HG02798 (cell line): ENCODE results near the gene FABP3.

Source experiments
- ATAC-seq: cut with Tn5 transposase; IDR thresholded peaks from one replicate; pipeline ENCODE4 v1.9.1; 2021; ENCODE audit warnings: mild to moderate bottlenecking; ENCODE audit not compliant: unreplicated experiment, poor library complexity

Gene FABP3

GRCh38 chr1:31374511-31375196 lies 1.8 kb upstream of the FABP3 start:
- no peak for ATAC-seq

DNA sequence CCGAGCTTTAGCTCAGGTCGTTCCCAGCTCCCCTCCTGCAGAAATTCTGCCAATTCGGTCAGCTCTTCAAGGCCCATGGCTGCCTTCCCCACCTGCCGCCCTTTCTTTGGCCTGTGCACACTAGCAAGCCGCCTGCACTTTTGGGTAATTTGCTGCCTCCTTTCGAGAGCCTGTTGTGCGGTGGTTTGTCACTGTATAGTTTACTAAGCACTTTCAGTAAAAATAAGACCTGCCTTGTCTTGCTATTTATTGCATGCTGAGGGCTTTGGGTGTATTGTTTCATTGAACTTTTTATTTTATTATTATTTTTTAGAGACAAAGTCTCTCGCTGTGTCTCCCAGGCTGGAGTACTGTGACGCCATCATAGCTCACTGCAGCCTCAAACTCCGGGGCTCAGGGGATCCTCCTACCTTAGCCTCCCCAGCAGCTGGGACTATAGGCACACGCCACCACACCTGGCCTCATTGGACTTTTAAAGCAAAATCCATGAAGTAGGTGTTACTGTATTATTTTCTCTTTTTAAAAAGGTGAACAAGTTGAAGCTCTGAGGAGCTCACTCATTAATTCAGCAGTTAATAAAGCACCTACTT lies 1.1 kb upstream of the FABP3 start:
- no peak for ATAC-seq

DNA sequence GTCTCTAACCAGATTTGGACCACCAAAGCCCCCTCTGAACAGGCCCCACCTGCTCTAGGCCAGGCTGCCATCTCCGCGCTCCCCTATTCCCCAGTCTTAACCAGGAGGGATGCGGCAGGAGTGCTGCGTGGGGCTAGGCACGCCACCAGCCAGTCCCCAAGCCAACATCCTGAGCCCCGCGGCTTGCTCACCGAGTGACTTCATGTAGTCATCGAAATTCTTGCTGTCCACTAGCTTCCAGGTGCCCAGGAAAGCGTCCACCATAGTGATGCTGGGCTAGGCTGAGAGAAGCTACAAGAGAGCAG lies 173 bp downstream of the FABP3 start:
- no peak for ATAC-seq

DNA sequence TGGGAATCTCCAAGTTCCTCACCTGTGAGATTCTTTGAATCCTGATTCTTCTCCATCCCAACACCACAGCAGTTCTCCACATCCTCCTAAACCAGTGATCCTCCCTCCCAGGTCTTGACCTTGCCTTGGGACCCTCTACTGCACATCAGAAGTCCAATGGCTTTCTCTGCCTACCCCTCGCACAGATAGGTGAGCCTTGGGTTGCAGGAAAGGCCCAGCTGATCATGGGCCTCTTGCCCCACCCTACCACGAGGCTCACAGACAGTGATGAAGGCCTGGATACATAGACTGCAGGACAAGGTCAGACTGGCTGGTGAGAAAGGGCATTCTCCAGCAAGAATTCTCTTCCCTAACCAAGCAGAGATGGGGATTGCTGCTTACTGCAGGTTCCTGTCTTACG lies 825 bp downstream of the FABP3 start:
- no peak for ATAC-seq

GRCh38 chr1:31371121-31371959 lies 1.5 kb downstream of the FABP3 start:
- no peak for ATAC-seq

GRCh38 chr1:31370565-31370964 lies 2.3 kb downstream of the FABP3 start:
- no peak for ATAC-seq

- ATAC-seq = no peak
Observed at GRCh38 chr1:31370021-31370420, 2.9 kb downstream of the FABP3 start.

- no peak for ATAC-seq
Observed at GRCh38 chr1:31368611-31369107, 4.2 kb downstream of the FABP3 start.

DNA sequence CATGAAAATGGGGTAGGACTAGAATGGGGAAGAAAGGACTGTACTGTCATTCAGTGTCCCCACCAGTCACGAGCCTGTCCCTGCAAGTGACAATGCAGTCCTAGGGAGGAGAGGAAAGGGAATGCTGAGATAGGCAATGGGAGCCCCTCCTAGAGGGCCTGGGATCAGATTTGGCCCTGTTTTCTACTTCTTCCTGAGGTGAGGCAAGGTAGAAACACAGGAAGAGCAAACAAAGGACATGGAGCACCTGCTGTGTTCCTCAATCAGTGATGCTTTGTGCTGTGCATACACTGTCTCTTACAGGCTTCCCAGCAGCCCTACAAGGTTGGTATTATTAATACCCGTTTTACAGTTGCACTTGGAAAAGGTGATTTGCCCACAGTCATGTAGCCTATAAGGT lies 6.1 kb downstream of the FABP3 start:
- ATAC-seq = no peak

DNA sequence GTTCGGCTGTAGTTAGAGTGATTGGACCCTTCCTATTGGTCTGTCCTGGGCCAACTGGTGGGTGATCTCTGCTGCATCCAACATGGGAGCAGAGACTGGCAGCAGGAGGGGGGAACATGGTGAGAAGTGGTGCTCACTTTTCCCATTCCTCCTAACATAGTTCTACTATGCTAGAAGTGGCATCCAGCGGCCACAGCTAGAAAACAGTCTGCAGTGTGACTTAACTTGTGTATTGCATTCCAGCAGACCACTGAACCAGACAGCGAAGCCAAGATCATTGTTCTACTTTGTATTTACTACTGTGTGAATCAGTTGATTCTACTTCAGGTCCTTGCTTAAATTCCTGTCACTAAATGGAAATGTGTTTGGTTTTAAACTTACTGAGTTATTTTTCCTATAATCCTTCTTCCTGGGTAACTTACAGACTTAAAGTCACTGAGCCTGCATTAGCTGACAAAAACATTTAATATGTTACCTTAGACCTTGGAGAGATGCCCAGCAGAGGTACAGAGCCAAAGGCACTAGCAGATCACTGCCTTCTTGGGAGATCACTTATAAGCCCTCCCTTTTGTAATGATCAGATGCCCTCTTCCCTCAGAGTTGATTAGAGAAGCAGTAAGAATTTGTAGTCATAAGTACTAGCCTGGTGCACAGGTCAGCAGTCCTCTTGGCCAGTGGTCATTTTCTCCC lies 8.2 kb downstream of the FABP3 start:
- no peak for ATAC-seq

DNA sequence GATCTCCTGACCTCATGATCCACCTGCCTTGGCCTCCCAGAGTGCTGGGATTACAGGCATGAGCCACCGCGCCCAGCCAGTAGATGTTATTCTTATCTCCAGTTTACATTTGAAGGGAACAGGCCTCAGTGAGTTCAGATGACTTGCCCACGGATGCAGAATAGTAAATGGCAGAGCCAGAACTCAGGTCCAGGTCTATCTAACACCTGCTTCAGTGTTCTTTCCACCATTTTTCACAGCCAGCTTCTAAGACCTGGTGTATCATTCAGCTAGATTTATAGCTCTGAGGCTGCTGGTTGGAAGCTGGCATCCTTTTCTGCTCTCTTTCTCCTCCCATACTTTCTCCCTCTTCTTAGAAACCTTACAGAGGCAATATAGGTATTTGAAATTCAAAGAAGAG lies 10.8 kb downstream of the FABP3 start:
- ATAC-seq = no peak

DNA sequence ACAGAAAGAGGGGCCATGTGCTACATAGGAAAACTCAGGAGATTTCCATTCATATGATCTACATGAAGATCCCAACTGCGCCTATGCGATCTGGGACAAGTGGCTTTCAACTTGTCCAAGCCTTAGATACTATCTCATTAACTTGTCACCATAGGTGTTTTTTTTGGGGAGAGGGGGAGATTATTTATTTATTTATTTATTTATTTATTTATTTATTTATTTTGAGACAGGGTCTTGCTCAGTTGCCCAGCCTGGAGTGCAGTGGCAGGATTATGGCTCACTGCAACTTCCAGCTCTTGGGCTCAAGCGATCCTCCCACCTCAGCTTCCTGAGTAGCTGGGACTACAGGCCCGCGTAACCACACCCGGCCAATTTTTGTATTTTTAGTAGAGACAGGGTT lies 11.3 kb downstream of the FABP3 start:
- no peak for ATAC-seq

- ATAC-seq = no peak
Observed at GRCh38 chr1:31356427-31356826, 16.4 kb downstream of the FABP3 start.

- ATAC-seq = no peak
Observed at GRCh38 chr1:31354283-31354682, 18.6 kb downstream of the FABP3 start.

DNA sequence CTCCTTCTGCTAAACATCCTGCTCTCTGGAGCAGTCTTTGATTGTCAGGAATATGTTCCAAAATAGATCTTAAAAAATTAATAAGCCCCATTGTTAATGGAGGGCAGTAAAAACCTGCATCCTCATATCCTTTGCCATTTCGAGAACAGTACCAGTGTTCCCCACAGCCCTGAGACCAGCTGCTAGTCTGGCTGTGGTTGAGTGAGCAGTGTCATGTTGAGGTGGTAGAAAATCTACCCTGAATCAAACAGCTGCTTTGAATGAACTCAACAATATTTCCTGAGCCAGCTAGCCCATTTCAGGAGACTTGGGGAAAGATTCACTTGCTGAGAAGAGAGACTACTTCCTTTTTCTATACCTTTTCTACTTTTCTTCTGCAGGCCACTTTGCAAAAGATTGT lies 24.4 kb downstream of the FABP3 start:
- no peak for ATAC-seq

- no peak for ATAC-seq
Observed at GRCh38 chr1:31346785-31347184, 26.1 kb downstream of the FABP3 start.

DNA sequence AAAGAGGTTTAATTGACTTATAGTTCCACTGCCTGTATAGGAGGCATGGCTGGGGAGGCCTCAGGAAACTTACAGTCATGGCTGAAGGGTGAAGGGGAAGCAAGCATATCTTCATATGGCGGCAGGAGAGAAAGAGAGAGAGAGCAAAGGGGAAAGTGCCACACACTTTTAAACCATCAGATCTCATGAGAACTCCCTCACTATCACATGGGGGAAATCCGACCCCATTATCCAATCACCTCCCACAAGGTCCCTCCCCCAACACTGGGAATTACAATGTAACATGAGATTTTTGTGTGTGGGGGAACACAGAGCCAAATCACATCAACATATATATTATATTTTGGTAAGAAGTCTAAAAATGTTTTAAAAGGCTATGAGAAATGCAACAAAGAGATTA lies 27.2 kb downstream of the FABP3 start:
- no peak for ATAC-seq

DNA sequence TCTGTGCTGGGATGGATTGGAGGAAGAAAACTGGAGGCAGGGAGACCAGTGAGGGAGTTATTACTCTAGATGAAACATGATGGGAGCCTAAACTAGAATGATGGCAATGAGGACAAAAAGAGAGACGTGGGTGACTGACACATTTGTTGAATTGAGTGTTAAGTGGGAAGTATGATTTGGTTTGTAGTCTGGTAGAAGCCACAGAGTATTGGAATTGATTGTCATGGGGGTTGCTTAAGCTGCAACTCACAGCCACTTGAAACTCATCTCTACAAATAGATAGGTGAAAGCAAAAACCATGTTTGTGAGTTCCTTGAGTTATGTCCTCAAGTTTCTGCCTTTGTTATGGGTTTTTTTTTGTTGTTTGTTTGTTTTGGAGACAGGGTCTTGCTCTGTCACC lies 28.4 kb downstream of the FABP3 start:
- ATAC-seq = no peak

DNA sequence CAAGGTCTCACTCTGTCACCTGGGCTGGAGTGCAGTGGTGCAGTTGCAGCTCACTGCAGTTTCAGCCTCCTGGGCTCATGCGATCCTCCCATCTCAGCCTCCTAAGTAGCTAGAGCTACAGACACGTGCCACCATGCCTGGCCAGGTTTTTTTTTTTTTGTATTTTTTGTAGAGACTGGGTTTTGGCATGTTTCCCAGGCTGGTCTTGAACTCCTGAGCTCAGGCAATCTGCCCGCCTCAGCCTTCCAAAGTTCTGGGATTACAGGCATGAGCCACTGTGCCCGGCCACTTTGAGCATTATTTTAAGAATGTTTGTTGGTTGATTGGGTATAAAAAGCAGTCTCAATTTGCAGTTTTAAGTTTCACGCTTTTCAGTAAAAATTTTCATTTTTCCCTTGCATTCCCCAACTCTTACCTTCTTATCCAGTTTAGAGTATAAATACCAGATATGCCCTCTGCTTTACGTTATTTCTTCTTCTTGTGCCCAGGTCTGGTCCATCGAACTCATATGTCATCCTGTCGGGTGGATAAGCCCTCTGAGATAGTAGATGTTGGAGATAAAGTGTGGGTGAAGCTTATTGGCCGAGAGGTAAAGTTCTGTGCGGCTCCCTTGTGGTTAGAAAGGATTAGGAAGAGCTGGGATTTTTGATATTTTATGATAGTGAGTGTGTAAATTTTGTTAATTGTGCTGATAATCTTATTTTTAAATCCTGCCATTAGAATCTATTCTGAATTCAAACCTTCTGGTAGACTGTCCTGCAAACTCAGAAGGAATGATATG lies 36.0 kb downstream of the FABP3 start:
- ATAC-seq = no peak

DNA sequence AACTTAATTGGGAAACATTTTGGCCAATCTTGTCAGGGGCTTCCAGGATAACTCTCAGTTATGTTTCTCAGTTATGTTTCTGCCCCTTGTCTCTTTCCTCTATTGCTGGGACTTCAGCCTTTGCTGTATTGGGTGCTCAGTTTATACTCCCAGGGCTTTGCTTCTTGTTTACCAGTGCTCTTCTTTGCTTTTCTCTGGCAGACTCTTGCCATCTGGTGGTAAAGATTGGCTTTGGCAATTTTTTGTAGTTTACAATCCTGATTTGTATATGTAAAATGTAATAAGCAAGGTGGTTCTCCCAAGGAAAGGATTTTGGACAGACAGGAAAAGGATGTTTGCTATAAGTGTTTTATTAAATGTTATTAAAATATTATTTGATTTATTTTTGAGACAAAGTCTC lies 37.9 kb downstream of the FABP3 start:
- ATAC-seq = no peak
